Posterior cingulate gyrus (tissue), 11 donors: ENCODE results near the gene PRKCQ.
A peak's percentile ranks its signal among the peaks of the same experiment; 100 is the strongest.

Experiments used
- DNase-seq, 10 donors: peaks; one replicate each; pipeline versions ENCODE4 v3.0.0 to v3.0.0-alpha.2; 2020 to 2021; ENCODE audit warnings: mixed read lengths in 3 of 10
- intact Hi-C: fragments of 100-400 bp; cut with DNase I; formaldehyde crosslinking; loops from one replicate; pipeline ENCODE4 v1.15.1; 2023

The PRKCQ gene

GRCh38 chr10:6528198-6528950 lies 51.7 kb downstream of the PRKCQ start:
- intact Hi-C loops: no loop called here
- no peak for DNase-seq

GRCh38 chr10:6525599-6526165 lies 54.4 kb downstream of the PRKCQ start:
- intact Hi-C loops: no loop called here
- no peak for DNase-seq

GRCh38 chr10:6522230-6522629 lies 57.8 kb downstream of the PRKCQ start:
- intact Hi-C loops: no loop called here
- no peak for DNase-seq

GRCh38 chr10:6520138-6520537 lies 59.9 kb downstream of the PRKCQ start:
- no peak for DNase-seq
- intact Hi-C loops: no loop called here

- no peak for DNase-seq
- intact Hi-C loops: no loop called here
These were observed 61.2 kb downstream of the PRKCQ start for GRCh38 chr10:6518791-6519429.

GRCh38 chr10:6516929-6517284 lies 63.2 kb downstream of the PRKCQ start:
- DNase-seq: no peak
- intact Hi-C loops: no loop called here

- intact Hi-C loops: no loop called here
- DNase-seq: no peak
These were observed 63.7 kb downstream of the PRKCQ start for GRCh38 chr10:6516281-6516928.

- intact Hi-C loops: no loop called here
- no peak for DNase-seq
These were observed 65.0 kb downstream of the PRKCQ start for GRCh38 chr10:6514844-6515780.

GRCh38 chr10:6514180-6514579 lies 65.9 kb downstream of the PRKCQ start:
- DNase-seq: no peak
- intact Hi-C loops: no loop called here

- no peak for DNase-seq
- intact Hi-C loops: no loop called here
These were observed 66.6 kb downstream of the PRKCQ start for GRCh38 chr10:6513476-6513875.

GRCh38 chr10:6512182-6512581 lies 67.9 kb downstream of the PRKCQ start:
- no peak for DNase-seq
- intact Hi-C loops: no loop called here

GRCh38 chr10:6511347-6511746 lies 68.7 kb downstream of the PRKCQ start:
- intact Hi-C loops: no loop called here
- no peak for DNase-seq

- peak in 1 of 10 donors; percentile 23 for DNase-seq
- intact Hi-C loops: no loop called here
These were observed 72.8 kb downstream of the PRKCQ start for GRCh38 chr10:6507311-6507710.

- intact Hi-C loops: no loop called here
- no peak for DNase-seq
These were observed 74.8 kb downstream of the PRKCQ start for GRCh38 chr10:6505300-6505699.

- no peak for DNase-seq
- intact Hi-C loops: no loop called here
These were observed 75.8 kb downstream of the PRKCQ start for GRCh38 chr10:6504296-6504695.

GRCh38 chr10:6503171-6503570 lies 76.9 kb downstream of the PRKCQ start:
- no peak for DNase-seq
- intact Hi-C loops: no loop called here

- no peak for DNase-seq
- intact Hi-C loops: no loop called here
These were observed 78.1 kb downstream of the PRKCQ start for GRCh38 chr10:6501931-6502330.

- intact Hi-C loops: no loop called here
- DNase-seq: no peak
These were observed 80.1 kb downstream of the PRKCQ start for GRCh38 chr10:6499974-6500373.

GRCh38 chr10:6498771-6499170 lies 81.3 kb downstream of the PRKCQ start:
- intact Hi-C loops: no loop called here
- DNase-seq: no peak

GRCh38 chr10:6497620-6498019 lies 82.5 kb downstream of the PRKCQ start:
- no peak for DNase-seq
- intact Hi-C loops: no loop called here
